NK-92 (cell line): Measurements from ENCODE around the gene SSR1.
A peak's percentile ranks its signal among the peaks of the same experiment; 100 is the strongest.
"Not testable (repeated sequence)": the region's sequence is repeated elsewhere in the genome, so short reads cannot be mapped to it uniquely, and the experiment has no call there.

Experiments
- DNase-seq: peaks from one replicate; lab custom pipeline; 2025; ENCODE audit not compliant: unreplicated experiment; lab: John Stamatoyannopoulos, UW

SSR1 gene

DNA sequence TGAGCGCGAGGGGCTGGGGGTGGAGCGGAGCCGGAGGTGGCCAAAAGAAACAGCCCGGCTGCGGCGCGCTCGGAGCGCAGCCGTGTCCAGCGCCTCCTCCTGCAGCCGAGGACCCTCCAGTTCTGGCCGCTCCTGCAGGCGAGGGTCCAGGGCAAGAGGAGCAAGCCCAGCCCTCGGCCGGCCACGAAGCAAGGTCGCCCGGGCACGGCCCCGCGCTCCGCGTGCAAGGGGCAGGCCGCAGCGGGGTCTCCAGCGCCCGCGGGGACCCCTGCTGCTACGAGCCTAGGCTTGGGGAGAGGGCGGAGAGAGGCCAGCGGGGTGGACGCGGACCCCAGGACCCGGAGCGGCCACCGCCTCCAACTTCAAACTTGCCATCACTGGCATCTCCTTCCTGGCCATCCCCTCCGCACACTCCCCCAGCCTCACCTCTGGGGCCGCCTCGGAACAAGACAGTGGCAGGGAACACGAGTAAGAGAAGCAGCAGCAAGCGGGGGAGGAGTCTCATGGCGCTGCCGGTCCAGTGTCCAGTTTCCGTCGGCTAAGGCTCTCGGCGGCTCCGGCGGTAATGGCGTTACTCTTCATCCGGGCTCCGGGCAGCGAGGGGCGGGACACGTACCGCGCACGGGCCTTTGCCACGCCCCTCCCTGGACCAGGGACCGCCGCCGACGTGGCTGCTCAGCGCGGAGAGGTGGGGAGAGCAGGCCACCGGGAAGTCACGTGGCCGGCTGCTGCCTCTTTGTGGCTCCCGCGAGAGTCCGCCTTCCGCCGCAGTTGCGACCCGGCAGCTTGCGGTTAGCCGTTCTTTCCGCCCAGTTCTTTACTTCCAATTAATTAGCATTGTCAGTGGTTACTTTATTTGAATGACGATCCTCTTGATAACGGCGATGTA is at the start of gene SSR1:
SSR1 (minus strand) TSS at position 584 of the 889 bp plus-strand sequence; CDS start at position 505, 79 bp downstream.
- DNase-seq = peak; percentile 35

DNA sequence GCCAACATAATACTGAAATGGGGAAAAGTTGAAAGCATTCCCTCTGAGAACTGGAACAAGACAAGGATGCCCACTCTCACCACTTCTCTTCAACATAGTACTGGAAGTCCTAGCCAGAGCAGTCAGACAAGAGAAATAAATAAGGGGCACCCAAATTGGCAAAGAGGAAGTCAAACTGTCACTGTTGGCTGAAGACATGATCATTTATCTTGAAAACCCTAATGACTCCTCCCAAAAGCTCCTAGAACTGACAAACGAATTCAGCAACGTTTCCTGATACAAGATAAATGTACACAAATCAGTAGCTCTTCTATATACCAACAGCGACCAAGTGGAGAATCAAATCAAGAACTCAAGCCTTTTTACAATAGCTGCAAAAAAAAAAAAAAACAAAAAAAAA is 38.9 kb upstream of the SSR1 start:
- not testable (repeated sequence) for DNase-seq

DNA sequence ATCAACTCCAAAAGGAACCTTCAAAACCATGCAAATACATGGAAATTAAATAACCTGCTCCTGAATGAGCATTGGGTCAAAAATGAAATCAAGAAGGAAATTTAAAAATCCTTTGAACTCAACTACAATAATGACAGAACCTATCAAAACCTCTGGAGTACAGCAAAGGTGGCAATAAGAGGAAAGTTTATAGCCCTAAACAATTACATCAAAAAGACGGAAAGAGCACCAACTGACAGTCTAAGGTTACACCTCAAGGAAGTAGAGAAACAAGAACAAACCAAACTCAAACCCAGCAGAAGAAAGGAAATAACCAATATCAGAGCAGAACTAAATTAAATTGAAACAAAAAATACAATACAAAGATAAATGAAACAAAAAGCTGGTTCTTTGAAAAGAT is 37.6 kb upstream of the SSR1 start:
- not testable (repeated sequence) for DNase-seq

DNA sequence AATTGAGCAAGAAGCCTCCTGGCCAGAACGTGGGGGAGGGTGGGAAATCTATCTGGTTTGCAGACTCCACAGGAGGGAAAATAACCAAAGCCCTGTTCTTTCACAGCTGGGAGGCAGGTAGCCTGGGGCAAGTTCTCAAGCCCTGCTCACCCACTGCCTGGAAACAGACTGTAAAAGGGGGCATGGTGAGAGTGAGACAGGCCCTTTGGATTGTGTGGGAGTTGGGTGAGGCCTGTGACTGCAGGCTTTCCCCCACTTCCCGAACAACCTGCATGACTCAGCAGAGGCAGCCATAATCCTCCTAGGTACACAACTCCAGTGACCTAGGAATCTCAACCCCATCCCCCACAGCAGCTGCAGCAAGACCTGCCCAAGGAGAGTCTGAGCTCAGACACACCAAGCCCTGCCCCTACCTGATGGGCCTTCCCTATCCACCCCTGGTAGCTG is 34.6 kb upstream of the SSR1 start:
- not testable (repeated sequence) for DNase-seq

DNA sequence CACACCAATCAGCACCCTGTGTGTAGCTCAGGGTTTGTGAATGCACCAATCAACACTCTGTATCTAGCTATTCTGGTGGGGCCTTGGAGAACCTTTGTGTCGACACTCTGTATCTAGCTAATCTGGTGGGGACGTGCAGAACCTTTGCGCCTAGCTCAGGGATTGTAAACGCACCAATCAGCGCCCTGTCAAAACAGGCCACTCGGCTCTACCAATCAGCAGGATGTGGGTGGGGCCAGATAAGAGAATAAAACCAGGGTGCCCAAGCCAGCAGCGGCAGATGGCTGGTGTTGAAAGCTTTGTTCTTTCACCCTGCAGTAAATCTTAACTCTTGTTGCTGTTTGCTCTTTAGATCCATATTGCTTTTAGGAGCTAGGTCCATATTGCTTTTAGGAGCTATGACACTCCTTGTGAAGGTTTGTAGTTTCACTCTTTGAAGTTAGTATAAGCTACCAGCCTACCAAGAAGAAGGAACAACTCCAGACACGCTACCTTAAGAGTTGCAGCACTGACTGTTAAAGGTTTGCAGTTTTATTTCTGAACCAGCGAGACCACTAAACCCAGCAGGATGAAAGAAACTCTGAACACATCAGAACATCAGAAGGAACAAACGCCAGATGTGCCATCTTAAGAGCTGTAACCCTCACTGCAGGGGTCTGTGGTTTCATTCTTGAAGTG is 31.9 kb upstream of the SSR1 start:
- not testable (repeated sequence) for DNase-seq

DNA sequence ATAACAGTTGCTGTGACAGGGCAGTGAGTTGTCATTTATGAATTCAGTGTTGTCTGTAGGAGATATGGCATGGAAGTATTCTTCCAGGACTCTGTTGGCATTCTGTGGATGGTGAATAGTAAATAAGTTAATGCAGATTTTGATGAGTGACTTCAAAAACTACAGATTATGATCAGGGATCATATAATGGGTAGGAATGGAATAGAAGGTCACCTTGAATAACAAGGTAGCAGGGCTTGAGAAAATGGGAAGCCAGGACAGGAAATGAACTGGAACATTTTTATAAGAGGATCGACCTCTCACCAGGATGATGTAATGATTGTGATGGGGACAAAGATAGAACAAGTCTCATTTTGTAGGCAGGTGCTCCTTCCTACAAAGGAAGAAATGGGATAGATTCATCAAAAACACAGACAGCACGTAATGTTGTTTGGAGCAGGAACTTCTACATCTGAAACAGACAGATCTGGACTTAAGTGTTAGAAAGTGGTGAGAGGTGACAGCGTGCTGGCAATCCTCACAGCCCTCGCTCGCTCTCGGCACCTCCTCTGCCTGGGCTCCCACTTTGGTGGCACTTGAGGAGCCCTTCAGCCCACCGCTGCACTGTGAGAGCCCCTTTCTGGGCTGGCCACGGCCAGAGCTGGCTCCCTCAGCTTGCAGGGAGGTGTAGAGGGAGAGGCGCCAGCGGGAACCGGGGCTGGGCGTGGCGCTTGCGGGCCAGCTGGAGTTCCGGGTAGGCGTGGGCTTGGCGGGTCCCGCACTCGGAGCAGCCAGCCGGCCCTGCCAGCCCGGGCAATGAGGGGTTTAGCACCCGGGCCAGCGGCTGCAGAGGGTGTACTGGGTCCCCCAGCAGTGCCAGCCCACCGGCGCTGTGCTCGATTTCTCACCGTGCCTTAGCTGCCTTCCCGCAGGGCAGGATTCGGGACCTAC is 30.8 kb upstream of the SSR1 start:
- DNase-seq = no peak

DNA sequence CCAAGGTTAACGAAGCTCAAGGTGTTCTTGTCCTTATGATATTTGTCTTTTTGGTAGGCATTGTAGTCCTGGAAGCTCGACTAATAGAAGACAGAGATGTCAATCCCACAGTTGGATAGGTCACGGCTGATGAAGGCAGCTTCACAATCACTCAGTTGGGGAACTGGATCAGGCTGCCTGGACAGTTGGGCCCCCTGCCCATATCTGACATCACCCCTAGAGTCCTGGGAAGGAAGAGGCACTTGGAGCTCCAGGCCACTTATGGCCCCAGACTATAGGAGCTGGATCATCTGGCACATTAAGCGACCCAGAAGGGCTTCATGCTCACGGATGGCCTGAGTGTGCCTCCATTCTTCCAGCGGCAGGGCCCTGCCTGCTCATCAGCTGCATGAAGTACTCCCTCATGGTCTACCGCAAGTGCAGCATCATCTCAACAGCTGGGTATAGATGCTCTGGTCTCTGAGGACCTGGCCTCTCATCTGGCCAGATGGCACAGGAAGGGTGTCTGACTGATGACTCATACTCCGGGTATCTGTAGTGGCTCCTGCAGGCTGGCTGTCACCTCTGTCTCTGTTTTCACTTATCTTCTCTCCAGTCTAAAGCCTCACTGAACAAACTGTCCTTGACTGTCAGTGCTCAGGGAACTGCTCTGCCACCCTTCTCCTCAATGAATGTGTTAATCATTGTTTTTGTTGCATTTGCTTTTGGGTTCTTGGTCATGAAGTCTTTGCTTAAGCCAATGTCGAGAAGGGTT is 29.2 kb upstream of the SSR1 start:
- DNase-seq = no peak

DNA sequence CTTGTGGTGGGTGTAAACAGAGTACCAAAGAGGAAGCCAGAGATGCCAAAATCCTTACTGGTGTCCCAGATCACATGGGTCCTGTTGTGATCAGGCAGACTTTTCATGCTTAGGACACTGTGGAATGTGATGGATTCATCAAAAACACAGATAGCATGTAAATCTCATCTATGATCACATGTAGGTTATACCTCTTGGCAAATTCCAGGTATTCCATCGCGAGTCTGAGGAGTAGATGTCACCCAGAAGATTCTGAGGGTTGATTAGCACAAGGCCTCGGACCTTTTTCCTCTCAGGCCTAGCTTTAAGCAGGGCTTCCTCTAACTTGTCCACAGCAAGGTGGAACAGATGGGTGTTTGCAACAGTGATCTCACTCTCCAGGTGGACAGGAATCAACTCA is 28.3 kb upstream of the SSR1 start:
- no peak for DNase-seq

DNA sequence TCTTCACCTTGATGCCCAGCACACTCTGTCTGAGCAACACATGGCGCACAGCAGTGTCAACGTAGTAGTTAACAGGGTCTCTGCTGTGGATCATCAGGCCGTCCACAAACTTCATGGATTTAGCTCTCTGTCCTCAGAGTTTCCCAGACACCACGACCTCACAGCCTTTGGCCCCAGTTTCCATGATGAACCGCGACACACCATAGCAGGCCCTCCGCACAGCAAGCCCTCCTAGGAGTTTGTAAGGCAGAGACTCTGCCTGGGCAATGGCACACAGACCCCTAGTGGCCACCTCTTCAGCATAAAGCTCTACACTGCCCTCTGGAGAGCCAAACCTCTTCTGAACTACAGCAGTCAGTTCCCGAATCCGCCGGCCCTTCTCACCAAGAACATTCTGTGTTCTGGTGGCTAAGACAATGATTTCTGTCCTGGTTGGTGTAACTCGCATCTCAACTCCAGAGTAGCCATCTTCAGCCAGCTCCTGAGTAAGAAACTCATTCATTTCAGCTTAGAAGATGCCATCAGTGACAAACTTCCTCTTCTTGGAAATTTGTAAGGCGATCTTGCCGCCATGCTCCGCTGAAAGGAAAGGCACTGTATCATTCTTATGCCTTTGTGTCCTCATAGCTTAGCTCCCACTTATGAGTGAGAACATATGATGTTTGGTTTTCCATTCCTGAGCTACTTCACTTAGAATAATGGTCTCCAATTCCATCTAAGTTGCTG is 26.2 kb upstream of the SSR1 start:
- DNase-seq = not testable (repeated sequence)

DNA sequence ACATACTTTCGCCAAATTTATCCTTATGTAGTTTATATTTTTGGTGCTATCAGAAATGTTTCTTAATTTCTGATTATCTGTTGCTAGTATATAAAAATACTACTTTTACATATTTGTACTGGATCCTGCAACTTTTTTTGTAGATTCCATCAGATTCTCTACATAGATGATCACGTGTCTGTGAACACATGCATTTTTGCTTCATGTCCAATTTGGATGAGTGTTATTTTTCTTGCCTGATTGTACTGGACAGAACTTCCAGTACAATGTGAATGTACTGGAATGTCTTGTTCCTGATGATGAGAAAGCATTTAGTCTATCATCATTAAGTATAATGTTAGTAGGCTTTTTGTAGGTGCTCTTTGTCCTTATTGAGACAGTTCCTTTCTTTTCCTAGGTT is 25.0 kb upstream of the SSR1 start:
- DNase-seq = no peak

DNA sequence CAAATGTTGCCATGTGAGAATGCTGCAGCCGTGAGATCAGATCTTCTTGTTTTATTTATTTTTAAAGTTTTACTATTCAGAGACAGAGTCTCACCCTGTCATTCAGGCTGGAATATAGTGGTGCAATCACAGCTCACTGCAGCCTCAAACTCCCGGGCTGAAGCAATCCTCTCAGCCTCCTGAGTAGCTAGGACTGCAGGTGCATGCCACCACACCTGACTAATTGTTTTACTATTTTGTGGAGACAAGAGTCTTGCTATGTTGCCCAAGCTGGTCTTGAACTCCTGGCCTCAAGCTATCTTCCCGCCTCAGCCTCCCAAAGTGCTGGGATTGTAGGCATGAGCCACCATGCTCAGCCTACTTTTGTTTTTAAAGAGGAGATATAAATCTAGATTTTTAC is 22.5 kb upstream of the SSR1 start:
- DNase-seq = no peak

DNA sequence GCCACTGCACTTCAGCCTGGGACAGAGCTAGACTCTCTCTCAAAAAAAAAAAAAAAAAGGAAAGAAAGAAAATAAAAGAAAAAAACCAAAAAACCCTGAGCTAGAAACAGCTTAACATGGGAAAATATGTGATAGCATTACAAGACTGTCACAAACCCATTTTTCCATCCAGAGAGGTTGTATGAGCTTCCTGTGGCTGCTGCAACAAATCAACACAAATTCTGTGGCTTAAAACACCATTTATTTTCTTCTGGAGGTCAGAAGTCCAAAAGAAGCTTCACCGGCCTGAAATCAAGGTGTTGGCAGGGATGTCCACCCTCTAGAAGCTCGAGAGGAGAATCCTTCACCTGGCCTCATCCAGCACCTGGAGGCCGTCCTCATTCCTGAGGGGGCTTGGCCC is 21.7 kb upstream of the SSR1 start:
- no peak for DNase-seq

DNA sequence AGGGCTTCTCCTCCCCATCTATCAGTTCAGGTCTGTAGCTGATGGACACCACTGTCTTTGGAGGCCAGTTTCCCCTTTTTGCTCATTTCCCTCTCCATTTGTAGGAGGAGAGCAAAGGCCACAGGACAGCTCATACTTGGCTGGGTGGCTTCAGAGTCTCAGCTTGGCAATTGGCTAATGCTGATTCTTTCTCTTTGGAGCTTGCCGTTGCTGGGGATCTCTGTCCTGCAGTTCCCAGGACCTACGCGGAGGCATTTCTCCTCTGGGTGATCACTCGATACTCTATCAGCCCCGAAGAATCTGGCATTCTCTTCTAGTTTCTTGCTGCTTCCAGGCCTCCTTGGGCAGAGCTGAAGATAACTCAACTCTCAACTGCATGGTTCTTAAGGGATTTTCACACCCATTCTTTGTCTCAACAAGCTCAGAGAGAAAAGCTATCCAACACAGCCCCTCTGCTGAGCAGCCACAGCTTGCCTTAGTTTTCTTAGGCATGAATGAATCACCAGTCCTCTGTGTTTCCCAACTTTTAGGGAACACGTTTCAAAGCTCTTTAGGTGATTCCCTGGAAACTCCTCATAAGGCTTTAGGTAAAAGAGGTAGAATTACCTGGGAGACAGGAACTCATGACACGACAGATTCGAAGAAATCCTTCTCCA is 19.2 kb upstream of the SSR1 start:
- DNase-seq = no peak

DNA sequence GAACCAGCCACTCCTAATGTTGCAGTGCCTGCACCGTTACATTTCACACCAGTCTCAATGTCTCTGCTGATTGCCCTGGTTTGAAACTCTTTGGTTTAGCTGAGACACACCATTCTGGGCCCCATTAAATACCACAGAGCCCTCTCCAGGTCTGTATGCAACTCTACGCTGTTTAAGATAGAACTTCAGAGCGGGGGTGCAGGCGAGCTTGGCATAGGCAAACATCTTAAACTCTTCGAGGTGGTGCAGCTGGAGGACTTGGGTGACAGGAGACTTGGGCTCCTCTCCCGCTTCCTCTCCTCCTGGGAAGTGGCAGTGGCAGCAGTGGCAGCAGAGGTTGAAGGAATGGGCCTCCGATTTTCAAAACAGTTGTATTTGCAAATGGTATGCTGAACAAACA is 18.5 kb upstream of the SSR1 start:
- DNase-seq = no peak

DNA sequence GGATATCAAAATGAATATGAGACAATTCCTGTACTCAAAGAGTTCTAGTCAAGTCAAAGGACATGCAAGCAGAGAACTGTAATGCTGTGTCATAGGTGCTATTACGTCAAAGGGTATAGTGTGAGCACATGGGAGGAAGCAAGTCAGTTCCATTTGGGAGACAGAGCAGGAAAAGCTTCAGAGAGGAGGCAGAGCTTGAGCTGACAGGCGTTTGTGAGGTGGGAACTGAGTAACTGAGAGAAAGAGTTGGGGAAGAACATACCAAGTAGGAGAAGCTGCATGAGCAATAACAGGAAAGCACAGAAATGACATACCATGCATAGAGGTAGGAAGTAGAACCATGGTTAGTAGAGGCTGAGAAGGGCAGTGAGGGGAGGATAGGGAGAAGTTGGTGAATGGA is 15.2 kb upstream of the SSR1 start:
- DNase-seq = no peak

DNA sequence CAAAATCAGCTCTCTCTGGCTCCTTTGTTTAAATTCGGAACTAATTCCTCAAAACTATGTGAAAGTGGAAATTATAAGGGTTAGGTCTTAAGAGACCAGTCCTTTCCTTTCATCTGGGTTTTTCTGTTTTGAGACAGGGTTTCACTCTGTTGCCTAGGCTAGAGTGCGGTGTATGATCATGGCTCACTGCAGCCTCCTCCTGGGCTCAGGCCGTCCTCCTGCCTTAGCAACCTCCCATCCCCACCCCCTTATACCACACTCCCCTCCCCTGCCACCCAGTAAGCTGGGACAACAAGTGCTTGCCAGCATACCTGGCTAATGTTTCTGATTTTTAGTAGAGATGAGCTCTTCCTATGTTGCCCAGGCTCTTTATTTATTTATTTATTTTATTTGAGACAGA is 12.8 kb upstream of the SSR1 start:
- no peak for DNase-seq

DNA sequence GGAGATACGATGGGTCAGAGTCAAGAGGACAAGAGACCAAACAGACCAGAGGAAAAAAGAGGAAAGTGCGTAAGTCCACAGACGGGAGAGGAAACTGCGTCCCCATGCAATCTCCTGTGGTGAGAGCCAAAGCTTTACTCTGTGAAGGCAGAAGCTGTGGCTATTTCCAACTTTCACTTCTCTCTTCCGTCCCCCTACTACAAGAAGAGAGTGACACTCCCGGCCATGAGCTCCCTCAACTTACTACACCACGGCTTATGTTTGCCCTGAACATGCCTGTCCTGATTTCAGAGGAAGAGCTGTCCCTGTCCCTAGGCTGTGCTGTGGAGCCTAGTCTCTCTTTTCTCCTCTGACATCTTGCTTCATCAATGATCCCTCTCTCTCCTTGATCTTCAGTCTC is 11.5 kb upstream of the SSR1 start:
- no peak for DNase-seq

DNA sequence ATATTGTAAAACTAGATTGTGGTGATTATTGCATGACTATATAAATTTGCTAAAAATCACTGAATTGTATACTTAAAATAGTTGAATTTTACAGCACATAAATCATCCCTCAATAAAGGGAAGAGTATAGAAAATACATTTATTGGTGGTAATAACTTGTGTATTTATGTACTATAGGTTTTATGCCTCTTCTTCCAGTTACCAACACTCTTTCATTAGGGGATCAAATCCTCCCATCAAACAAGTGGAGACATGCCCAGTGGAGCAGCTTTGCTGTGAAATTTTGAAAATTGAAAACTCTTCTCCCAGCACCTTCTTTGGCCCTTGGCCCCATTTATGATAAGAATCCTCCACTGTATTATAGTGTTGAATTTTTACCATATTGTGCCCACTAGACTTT is 10.1 kb upstream of the SSR1 start:
- DNase-seq = no peak

DNA sequence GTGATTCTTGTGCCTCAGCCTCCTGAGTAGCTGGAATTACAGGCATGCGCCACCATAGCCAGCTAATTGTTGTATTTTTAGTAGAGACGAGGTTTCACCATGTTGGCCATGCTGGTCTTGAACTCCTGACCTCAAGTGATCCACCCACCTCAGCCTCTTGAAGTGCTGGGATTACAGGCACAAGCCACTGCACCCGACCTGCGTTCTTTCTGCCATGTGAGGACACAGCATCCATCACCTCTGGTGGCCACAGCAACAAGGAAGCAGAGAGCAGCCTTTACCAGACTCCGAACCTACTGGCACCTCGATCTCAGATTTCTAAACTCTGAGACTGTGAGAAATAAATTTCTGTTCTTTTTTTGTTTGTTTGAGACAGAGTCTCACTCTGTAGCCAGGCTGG is 8.9 kb upstream of the SSR1 start:
- not testable (repeated sequence) for DNase-seq
